GM13976 (cell line): ENCODE data around the gene COLEC12.

Experiments used
- DNase-seq: peaks from one replicate; pipeline ENCODE4 v3.0.0; 2012; ENCODE audit warnings: low spot score
- CTCF ChIP-seq: IDR thresholded peaks from 2 replicates; pipeline ENCODE4 v1.5.1; 2012; ENCODE audit warnings: borderline replicate concordance, mild to moderate bottlenecking; ENCODE audit not compliant: insufficient read depth; ENCODE audit errors: extremely low read depth, missing control alignments, control extremely low read depth
- in situ Hi-C: fragments of 300-500 bp; cut with MboI; formaldehyde crosslinking; loops from one replicate; pipeline ENCODE4 v1.12.0; 2022; ENCODE audit warnings: low sequenced_read_pairs, mixed read lengths, inconsistent platforms; ENCODE audit not compliant: unreplicated experiment

Gene COLEC12

GRCh38 chr18:303011-303410, 197.5 kb downstream of the COLEC12 start:
- in situ Hi-C loops: no loop called here
- TF ChIP-seq CTCF: no peak
- no peak for DNase-seq

- in situ Hi-C loops: no loop called here
- TF ChIP-seq CTCF: no peak
- DNase-seq: no peak
Observed at GRCh38 chr18:302097-302496, 198.4 kb downstream of the COLEC12 start.

GRCh38 chr18:297936-298335, 202.6 kb downstream of the COLEC12 start:
- no peak for DNase-seq
- in situ Hi-C loops: no loop called here
- no peak for TF ChIP-seq CTCF

GRCh38 chr18:295756-296490, 204.6 kb downstream of the COLEC12 start:
- no peak for TF ChIP-seq CTCF
- in situ Hi-C loops: no loop called here
- DNase-seq: no peak

GRCh38 chr18:294566-294965, 205.9 kb downstream of the COLEC12 start:
- no peak for DNase-seq
- in situ Hi-C loops: no loop called here
- TF ChIP-seq CTCF: no peak

- no peak for DNase-seq
- in situ Hi-C loops: no loop called here
- TF ChIP-seq CTCF: no peak
Observed at GRCh38 chr18:293536-293935, 207.0 kb downstream of the COLEC12 start.
